ENCODE measurements around the gene CARMIL1.

DNA sequence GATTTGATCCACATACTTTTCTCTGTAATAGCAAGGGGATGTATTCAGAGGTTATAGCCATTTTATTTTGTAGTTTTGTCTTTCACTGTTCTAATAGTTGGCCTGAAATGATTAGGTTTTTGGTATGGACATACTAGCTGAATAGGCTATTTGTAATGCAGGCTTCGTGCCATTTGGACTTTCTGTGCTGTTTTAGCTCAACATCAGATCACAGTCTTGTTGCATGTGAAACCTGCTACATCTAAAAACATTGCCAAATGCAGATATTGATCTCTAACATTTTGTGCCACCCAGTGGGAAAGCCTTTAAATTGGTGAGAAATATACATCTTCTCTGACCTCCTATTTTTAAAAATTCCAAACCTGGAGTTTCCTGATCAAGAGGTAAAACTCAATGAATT is 215.3 kb downstream of the CARMIL1 start:
- TF ChIP-seq ZNF274 (IDR thresholded peaks at IDR 0.05; ENCODE audit: low read length) (no peak), ZNF274 (tag by site-specific recombination; IDR thresholded peaks at IDR 0.05; ENCODE audit: borderline replicate concordance) (no peak), KLF10 (tag by site-specific recombination; IDR thresholded peaks at IDR 0.05) (no peak), CTCF (tag by site-specific recombination; IDR thresholded peaks at IDR 0.05) (no peak), IKZF3 (tag by site-specific recombination; IDR thresholded peaks at IDR 0.05) (no peak), ZNF488 (tag by site-specific recombination; IDR thresholded peaks at IDR 0.05) (no peak), ZNF776 (tag by site-specific recombination; IDR thresholded peaks at IDR 0.05; ENCODE audit: borderline replicate concordance) (no peak), ZNF184 (tag by site-specific recombination; IDR thresholded peaks at IDR 0.05) (no peak), ZNF791 (tag by site-specific recombination; IDR thresholded peaks at IDR 0.05) (no peak)
- TF ChIP-seq, protein P1, sequence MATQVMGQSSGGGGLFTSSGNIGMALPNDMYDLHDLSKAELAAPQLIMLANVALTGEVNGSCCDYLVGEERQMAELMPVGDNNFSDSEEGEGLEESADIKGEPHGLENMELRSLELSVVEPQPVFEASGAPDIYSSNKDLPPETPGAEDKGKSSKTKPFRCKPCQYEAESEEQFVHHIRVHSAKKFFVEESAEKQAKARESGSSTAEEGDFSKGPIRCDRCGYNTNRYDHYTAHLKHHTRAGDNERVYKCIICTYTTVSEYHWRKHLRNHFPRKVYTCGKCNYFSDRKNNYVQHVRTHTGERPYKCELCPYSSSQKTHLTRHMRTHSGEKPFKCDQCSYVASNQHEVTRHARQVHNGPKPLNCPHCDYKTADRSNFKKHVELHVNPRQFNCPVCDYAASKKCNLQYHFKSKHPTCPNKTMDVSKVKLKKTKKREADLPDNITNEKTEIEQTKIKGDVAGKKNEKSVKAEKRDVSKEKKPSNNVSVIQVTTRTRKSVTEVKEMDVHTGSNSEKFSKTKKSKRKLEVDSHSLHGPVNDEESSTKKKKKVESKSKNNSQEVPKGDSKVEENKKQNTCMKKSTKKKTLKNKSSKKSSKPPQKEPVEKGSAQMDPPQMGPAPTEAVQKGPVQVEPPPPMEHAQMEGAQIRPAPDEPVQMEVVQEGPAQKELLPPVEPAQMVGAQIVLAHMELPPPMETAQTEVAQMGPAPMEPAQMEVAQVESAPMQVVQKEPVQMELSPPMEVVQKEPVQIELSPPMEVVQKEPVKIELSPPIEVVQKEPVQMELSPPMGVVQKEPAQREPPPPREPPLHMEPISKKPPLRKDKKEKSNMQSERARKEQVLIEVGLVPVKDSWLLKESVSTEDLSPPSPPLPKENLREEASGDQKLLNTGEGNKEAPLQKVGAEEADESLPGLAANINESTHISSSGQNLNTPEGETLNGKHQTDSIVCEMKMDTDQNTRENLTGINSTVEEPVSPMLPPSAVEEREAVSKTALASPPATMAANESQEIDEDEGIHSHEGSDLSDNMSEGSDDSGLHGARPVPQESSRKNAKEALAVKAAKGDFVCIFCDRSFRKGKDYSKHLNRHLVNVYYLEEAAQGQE (tag by site-specific recombination; IDR thresholded peaks at IDR 0.05), result no peak
- TF ChIP-seq, protein P2, sequence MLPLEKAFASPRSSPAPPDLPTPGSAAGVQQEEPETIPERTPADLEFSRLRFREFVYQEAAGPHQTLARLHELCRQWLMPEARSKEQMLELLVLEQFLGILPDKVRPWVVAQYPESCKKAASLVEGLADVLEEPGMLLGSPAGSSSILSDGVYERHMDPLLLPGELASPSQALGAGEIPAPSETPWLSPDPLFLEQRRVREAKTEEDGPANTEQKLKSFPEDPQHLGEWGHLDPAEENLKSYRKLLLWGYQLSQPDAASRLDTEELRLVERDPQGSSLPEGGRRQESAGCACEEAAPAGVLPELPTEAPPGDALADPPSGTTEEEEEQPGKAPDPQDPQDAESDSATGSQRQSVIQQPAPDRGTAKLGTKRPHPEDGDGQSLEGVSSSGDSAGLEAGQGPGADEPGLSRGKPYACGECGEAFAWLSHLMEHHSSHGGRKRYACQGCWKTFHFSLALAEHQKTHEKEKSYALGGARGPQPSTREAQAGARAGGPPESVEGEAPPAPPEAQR (tag by site-specific recombination; IDR thresholded peaks at IDR 0.05), result no peak
